ENCODE data around the gene DOCK6. TPM values are rescaled to one million over a fixed set of nuclear protein-coding genes. Genes with fewer than 3 reads are reported as not detected.

The DOCK6 gene
- total RNA-seq, 1 donor from 2014 or later: 56.1 TPM

DNA sequence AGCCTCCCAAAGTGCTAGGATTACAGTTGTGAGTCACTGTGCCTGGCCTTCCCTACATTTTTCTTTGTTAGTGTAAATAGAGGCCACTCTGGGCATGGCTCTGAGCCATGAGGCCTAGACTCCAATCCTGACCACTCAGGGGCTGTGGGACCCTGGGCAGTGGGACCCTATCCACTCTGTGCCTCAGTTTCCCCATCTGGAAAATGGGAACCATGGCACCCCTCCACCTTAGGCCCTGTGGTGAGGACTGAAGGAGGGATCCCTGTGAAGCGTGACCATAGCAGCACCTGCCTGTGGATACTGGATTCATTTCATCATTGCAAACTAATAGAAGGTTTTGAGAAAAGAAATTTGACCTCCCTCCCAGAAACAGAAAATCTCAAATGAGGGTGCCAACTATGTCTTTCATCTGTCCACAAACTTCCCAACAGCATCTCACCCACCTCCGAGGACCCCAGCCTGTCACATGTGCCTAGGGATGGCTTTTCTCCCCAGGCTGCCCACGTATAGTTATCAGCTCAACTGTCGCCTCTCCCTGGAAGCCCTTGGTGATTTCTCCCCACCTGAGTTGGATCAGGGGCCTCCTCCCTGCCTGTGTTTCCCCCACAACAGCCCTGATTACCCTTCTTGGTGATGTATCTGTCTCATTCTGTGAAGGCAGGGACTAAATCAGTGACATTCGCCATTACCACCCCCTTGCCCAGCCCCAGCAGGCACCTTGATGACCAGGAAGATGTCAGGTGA is 17.3 kb downstream of the DOCK6 start:
- DNase-seq (ENCODE audit: low read depth in 2 of 2): no peak

DNA sequence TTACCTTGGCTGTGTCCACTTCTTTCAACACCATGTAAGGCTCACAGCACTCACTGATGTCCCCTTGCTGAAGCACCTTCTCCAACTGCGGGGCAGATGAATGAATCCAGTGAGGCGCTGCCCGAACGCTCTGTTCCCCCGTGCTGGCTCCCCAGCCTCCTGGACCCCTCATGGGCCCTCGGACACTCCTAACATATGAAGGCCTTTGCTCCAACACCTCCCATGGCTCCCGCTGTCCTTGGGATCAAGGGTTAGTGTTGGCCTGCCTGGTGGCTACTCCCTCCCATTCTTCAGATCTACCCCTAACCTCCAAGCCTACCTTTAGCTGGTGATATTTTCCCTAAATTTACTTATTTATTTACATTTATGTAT is 18.5 kb downstream of the DOCK6 start:
- DNase-seq (ENCODE audit: low read depth in 2 of 2): no peak

DNA sequence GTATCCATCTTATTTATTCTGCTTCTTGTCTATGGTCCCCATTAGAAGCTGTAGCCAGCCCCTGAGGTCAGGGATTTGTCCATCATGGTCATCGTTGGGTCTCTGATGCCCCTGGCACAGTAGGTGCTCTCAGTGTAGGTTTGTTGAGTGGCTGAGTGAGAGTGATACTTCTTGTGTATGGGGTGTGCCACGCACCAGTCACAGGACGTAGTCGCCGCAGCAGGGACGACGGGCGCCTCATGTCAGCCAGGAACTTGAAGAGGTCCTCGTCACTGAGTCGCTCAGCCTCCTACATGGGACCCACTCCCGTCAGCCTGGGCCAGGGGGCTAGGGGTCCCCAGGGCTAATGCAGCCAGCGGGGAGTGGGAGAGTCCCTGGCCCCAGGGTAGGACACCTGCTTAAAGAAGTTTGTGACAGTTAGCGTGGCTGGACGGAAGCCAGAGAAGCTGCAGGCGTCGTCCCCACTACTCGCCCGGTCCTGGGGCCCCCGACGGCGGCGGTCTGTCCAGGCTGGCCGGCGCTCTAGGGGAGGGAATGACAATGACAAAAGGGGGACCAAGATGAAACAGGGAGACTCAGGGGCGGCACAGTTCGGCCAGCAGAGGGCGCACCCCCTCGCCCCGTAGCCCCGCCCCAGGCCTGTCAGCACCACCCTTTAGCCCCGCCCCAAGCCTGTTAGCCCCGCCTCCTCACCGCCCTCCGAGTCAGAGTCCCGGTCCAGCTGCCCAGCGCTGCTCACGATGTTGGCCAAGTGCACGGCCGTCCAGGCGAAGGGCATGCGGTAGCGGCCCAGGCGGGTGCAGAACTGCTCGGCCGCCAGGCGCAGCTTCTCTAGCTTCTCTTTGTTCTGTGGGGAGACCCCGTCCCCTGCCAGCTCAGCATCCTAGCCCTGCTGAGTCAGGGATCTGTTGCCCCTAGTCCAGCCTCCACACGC is 19.2 kb downstream of the DOCK6 start:
- DNase-seq (ENCODE audit: low read depth in 2 of 2): peak; percentile 79 to 92

DNA sequence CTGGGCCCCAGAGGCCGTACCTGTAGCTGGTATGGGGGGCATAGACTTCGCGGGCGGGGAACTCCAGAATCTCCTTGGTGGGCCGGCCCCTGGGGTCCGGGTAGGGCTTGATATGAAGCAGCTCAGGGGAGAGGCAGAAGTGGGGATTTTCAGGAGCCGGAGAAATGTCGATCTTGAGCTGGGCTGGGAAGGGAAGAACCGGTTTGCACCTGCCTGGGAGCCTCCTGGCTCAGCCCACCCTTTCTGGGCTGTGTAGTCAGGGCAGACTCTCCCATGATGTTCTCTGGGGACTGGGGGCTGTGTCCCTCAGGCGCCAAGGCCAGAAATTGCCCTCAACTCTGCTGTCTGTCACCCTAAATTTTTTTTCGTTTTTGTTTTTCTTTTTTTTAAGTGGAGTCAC is 20.3 kb downstream of the DOCK6 start:
- DNase-seq (ENCODE audit: low read depth in 2 of 2): no peak

DNA sequence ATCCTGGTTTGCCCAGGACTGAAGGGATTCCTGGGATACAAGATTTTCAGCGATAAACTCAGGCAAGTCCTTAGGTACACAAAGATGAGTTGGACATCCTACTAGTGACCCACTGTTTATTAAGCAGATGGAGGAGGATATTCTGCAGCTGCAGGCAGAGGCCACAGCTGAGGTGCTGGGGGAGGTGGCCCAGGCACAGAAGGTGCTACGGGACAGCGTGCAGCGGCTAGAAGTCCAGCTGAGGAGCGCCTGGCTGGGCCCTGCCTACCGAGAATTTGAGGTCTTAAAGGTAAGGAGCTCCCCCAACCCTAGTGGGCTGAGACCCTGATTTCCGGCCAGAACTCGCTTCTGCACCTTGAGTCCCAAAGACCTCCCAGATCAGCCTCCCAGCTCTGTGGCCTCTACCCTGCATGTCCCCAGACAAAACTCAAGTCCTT is 22.3 kb downstream of the DOCK6 start:
- DNase-seq (ENCODE audit: low read depth in 2 of 2): no peak

DNA sequence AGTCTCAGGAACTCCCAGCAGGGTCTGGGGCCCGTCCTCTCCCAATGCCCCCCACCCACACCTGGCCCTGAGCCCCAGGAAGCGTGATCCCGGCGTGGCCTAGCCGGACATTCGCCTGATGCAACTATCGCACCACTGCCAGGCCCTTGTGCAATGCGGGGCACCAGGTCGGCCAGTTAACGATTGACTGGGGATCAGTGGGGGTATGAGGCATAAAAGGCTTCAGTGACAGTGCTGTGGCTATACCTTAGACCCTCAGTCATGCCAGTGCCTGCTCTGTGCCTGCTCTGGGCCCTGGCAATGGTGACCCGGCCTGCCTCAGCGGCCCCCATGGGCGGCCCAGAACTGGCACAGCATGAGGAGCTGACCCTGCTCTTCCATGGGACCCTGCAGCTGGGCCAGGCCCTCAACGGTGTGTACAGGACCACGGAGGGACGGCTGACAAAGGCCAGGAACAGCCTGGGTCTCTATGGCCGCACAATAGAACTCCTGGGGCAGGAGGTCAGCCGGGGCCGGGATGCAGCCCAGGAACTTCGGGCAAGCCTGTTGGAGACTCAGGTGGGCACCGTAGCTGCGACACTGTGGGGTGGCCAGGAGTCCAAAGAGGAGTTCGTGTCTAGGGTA is 22.8 kb downstream of the DOCK6 start, which contains the start of gene ANGPTL8:
Gene ANGPTL8 (plus strand): TSS at position 243 of the 624 bp plus-strand sequence. CDS start 19 bp downstream, at position 262.
- DNase-seq (ENCODE audit: low read depth in 2 of 2): no peak

DNA sequence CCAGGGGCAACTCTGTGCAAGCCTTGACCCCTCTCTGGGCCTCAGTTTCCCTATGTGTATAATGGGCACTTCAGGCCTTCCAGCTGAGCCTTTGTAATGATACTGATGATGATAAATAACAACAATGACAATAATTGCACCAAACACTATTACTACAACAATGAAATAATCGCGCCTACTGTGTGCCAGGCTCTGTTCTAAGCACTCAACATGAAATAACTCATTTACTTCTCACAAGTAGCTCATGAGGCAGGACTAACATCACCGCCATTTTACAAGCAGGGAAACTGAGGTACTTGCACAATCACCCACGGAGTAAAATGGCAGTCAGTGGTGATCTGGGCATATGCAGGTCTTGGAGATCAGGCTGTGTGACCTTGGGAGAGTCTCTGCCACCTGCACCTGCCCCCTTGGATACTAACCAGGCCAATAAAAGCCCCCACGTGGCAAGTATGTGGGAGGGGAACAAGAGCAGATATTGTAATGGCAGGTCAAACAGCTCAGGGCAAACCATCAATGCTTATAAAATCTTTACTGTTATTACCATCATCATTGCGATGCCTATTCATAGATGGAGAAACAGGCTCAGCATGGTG is 23.4 kb downstream of the DOCK6 start:
- no peak for DNase-seq (ENCODE audit: low read depth in 2 of 2)

DNA sequence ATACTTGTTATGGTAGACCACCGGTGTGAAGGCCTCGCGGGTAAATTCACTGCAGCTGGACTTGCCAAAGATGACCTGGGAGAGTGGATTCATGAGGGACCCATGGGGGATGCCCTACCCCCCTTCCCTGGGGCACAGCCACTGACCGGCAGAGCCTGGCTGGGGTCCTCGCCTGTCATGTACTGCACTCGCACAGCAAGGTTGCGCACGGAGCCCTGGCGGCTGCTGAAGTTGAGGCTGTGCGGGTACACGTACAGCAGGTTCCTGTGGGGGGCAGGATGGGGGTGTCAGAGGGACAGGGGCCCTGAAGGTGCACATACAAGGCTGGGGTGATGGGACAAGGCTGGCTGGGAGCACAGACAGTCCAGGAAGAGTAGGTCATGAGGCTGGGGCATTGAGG is 24.3 kb downstream of the DOCK6 start:
- DNase-seq (ENCODE audit: low read depth in 2 of 2): no peak

DNA sequence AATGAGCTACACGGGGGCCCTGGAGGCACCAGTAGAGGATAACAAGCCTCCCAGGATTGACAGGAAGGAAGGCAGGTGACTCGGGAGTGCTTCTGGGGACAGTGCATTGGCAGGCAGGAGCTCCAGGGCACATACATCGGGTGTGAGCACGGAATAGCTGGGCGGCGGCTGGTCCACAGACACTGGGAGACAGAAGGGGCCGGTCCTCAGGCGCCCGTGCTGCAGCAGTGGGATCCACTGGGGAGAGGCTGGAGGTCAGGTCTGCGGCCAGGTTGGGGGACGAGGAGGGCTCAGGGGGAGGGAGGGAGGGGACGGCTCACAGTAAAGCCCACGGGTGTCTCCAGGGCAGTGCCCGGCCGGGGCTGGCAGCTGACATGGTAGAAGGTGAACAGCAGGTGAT is 25.0 kb downstream of the DOCK6 start:
- DNase-seq (ENCODE audit: low read depth in 2 of 2): no peak

DNA sequence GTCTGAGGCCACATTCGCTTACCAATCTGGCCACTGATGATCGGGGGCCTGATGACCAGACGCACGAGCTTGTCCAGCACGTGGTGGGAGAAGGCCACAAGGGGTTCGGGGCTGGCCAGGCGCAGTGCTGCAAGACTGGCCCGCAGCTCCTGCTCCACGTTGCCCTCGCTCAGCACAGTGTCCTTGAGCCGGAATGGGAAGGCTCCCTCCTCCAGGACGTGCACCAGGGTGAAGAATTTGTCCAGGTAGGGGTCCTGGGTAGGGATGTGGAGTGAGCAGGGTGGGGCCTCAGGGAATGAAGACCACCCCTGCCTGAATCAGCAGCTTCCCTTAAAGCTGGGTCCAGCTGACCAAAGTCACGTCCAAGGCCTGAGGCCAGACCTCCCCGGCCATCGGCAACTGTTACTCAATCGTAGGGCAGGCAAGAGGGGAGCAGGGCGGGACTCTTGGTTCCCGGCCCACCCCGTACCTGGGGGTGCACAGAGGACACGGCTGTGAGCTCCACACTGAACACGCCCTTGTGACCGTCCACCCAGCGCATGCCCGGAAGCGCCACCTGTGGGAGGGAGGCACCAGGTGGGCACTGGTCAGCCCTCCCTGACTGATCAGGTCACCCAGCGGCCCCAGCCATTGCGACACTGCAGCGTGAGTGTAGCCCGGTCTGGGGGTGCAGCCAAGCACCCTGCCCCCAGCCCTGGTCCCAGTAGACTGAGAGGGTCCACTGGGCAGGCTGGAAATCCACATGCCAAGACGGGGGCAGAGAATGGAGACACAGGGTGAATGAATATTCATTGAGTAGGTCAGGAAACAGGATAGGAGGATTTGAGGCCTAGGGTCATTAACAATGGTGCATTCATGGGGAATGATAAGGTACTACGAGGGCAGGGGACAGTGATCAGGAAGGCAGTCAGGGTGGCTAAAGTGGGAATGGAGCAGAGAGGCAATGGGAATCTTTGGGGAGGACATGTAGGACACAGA is 25.7 kb downstream of the DOCK6 start:
- DNase-seq (ENCODE audit: low read depth in 2 of 2): no peak

DNA sequence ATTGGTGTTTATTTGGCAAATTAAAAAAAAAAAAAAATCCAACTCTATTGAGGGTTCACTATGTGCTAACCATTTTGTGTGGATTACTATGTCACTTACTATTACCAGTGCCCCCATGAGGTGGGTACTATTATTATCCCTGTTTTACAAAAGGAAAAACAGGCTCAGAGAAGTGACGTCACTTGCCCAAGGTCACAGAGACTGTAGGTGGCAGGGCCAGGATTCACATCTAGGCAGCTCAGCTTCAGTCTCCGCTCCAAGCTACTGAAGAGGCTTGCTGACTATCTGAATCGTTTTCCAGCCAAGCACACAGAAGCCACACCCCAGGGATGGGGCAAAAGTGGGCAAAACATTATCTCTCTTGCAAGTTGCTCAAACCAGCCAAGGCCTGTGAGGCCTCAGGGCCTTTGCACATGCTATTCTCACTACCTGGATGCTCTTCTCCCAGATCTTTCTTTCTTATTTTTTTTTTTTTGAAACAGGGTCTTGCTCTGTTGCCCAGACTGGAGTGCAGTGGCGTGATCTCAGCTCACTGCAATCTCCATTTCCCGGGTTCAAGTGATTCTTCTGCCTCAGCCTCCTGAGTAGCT is 27.7 kb downstream of the DOCK6 start:
- peak in 1 of 2 donors; percentile 34 for DNase-seq (ENCODE audit: low read depth in 2 of 2)

DNA sequence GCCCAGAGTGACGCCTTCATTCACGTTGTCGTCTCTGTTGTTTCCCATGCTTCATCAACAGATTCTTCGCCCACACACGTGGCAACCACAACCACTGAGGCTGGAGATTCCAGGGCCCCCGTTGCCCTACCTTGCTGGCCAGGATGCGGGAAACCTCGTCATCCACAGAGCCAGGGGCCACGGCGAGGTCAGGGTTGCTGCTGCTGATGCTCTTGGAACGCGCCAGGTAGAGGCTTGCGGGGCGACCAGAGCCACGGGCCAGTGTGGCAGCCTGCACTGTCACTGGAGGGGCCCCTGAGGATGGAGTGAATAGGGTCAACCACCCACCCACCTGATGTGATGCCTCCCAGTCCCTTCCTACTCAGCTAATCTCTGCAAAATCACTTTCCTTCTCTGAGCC is 29.3 kb downstream of the DOCK6 start:
- no peak for DNase-seq (ENCODE audit: low read depth in 2 of 2)

DNA sequence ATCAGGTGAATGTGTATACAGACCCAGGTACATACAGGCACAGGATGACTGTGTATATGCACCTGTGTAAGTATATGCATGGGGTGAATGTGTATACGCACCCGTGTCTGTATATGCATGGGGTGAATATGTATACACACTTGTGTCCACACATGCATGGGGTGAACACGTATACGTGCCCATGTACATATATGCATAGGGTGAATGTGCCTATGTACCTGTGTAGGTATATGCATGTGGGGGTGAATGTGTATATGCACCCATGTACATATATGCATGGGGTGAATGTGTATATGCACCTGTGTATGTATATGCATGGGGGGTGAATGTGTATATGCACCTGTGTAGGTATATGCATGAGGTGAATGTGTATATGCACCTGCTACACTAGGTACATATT is 29.8 kb downstream of the DOCK6 start:
- DNase-seq (ENCODE audit: low read depth in 2 of 2): no peak

DNA sequence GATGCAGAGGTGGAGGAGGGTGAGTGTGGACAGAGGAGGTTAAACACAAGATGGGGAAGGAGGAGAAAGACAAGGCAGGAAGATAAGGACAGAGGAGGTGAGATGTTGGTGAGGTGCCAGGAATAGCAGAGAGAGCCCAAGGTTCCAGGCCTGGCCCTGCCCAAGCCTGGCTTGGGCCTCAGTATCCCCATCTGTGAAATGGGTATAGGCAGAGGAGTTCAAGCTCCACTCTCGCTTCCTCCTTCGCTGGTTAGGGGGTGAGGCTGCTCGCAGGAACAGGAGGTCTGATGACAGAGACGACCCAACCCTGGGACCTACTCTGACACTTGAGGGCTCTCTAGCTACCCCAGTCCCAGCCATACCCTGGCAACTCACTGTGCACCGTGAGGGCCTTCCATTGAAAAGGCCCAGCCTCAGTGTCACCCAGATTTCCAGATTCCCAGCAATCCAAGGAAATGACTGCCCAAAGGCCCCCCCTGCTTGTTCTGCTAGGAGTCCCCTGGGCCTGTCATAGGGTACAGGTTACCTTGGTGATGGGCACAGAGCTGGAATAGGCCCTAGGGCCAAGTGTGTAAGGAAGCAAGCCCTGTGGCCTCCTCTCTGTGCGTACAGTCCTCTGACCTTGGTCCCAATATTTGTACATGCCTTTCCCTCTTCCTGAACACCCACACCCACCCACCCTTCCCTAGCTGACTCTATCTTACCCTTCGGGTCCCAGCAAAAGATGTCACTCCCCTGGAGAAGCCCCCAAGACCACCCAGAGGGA is 31.5 kb downstream of the DOCK6 start:
- no peak for DNase-seq (ENCODE audit: low read depth in 2 of 2)

DNA sequence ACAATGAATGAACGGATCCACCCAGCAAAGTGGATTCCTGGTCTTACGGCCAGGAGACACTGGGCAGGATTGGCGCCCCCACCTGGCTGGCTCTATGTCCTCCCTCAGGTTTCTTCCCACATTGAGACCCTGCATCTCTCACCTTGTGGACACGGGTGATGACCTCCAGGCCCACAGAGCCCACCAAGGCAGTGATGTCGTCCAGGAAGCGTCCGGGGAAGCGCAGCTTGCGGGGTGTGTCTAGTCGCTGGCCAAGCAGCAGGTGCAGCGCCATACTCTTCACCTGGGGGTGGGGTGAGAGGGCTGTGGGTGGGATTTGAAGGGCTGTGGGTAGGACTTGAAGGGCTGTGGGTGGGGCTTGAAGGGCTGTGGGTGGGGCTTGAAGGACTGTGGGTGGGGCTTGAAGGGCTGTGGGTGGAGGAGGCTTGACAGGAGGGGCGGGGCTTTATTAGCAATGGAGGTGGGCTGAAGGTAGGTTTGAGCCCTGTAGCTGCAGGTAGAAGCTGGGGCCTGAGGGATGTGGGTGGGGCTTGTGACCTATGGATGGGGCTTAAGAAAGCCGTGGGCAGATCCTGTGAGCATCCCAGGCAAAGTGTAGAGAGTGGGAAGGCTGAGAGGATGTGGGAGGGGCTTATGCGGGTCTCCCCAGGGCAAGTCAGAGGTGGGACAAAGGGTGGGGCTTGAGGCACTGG is 35.0 kb downstream of the DOCK6 start:
- DNase-seq (ENCODE audit: low read depth in 2 of 2): peak in 1 of 2 donors; percentile 40

DNA sequence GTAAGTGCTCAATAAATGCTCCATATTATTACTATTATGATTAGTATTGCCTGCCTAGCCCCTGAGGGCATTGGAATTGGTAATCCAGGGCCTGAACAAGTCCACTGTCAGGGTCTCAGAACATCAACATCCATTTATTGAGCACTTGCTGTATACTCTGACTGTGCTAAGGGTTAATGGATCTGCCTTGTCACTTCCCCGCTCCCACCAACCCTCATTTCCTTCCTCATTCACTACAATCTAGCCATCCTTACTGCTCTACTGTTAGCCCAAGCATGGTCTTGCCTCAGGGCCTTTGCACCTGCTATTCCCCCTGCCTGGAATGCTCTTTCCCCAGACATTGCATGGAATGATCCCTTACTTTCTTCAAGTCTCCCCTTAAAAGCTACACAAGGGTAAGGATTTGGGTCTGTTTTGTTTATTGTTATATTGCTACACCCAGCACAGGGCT is 35.6 kb downstream of the DOCK6 start:
- no peak for DNase-seq (ENCODE audit: low read depth in 2 of 2)

DNA sequence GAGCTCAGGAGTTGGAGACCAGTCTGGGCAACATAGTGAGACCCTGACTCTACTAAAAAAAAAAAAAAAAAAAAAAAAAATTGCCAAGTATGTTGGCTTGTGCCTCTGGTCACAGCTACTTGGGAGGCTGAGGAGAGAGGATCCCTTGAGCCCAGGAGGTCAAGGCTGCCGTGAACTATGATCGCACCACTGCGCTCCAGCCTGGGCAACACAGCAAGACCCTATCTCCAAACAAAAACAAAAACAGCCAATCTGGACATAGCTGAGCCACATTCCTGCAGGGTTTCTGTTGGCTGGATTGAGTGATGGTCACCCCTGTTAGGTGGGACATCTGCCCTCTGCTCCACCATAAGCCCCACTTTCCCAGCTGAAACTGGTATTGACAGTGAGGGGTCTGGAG is 36.5 kb downstream of the DOCK6 start:
- DNase-seq (ENCODE audit: low read depth in 2 of 2): no peak

DNA sequence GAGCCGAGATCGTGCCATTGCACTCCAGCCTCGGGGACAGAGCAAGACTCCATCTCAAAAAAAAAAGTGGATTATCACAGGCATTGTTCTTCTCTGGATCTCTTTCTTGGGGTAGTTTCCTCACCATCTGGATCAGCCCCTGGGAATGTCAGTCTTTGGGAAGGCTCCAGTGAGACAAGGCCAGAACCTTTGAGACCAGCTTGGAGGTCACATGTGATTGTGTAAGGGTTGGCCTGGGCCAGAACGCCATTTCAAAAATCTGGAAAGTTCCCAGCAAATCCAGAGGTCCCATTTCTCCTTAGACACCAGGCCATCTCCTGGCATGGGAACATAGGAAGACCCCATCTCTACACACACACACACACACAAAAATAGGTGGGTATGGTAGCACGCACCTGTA is 37.2 kb downstream of the DOCK6 start:
- no peak for DNase-seq (ENCODE audit: low read depth in 2 of 2)

DNA sequence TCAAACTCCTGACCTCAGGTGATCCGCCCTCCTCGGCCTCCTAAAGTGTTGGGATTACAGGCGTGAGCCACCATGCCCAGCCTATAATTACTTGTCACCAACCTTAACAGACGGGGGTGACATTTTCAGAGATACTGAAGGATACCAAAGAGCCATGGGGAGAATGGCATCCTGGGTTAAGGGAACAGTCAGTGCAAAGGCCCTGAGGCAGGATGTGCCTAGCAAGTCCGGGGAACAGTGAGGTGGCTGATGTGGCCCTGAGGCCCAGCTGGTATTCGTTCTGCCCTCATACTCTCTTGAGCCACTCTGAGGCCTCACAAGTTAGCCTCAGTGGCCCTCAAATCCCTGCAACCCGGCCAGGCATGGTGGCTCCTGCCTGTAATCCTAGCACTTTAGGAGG is 37.9 kb downstream of the DOCK6 start:
- no peak for DNase-seq (ENCODE audit: low read depth in 2 of 2)

All from dermis microvascular lymphatic vessel endothelial cell (primary cell).